ENCODE results near the gene LINGO3. TPM values are rescaled to one million over a fixed set of nuclear protein-coding genes. Genes with fewer than 3 reads are reported as not detected.

The LINGO3 gene
- total RNA-seq, 1 donor from 2014 or later, result not detected

GRCh38 chr19:2268861-2269243 is 39.1 kb downstream of the LINGO3 start:
- no peak for DNase-seq (ENCODE audit: low spot score)

- DNase-seq (ENCODE audit: low spot score), result no peak
Measured at GRCh38 chr19:2268480-2268830, 39.5 kb downstream of the LINGO3 start.

- peak; percentile 85 for DNase-seq (ENCODE audit: low spot score)
Measured at GRCh38 chr19:2266183-2266993, 41.6 kb downstream of the LINGO3 start.

GRCh38 chr19:2261438-2262172 is 46.3 kb downstream of the LINGO3 start:
- DNase-seq (ENCODE audit: low spot score), result no peak

- DNase-seq (ENCODE audit: low spot score), result no peak
Measured at GRCh38 chr19:2260341-2260805, 47.6 kb downstream of the LINGO3 start.

GRCh38 chr19:2259336-2259735 is 48.6 kb downstream of the LINGO3 start:
- DNase-seq (ENCODE audit: low spot score), result no peak

Other genes starting within 250 kb of the LINGO3 start
- 7.7 TPM for gene MOB3A, start 211.8 kb downstream of the LINGO3 start, total RNA-seq (ENCODE audit: insufficient read depth, low replicate concordance)
- 1.2 TPM for gene IZUMO4, start 211.2 kb downstream of the LINGO3 start, total RNA-seq (ENCODE audit: insufficient read depth, low replicate concordance)
- gene AP3D1, start 156.6 kb downstream of the LINGO3 start, total RNA-seq (ENCODE audit: insufficient read depth, low replicate concordance), result 46.0 TPM
- 6.0 TPM for gene DOT1L, start 144.2 kb downstream of the LINGO3 start, total RNA-seq (ENCODE audit: insufficient read depth, low replicate concordance)
- gene PLEKHJ1, start 71.8 kb downstream of the LINGO3 start, total RNA-seq (ENCODE audit: insufficient read depth, low replicate concordance), result 29.4 TPM
- 39.7 TPM for gene SF3A2, start 71.3 kb downstream of the LINGO3 start, total RNA-seq (ENCODE audit: insufficient read depth, low replicate concordance)
- gene AMH, start 58.8 kb downstream of the LINGO3 start, total RNA-seq (ENCODE audit: insufficient read depth, low replicate concordance), result 3.1 TPM
- not detected for gene JSRP1, start 51.7 kb downstream of the LINGO3 start, total RNA-seq (ENCODE audit: insufficient read depth, low replicate concordance)
- gene PEAK3, start 26.0 kb downstream of the LINGO3 start, total RNA-seq (ENCODE audit: insufficient read depth, low replicate concordance), result 0.24 TPM
- 76.6 TPM for gene LSM7, start 20.4 kb upstream of the LINGO3 start, total RNA-seq (ENCODE audit: insufficient read depth, low replicate concordance)
- 20.5 TPM for gene SPPL2B, start 20.5 kb upstream of the LINGO3 start, total RNA-seq (ENCODE audit: insufficient read depth, low replicate concordance)
- gene TMPRSS9, start 52.1 kb upstream of the LINGO3 start, total RNA-seq (ENCODE audit: insufficient read depth, low replicate concordance), result not detected
- 19.7 TPM for gene TIMM13, start 119.4 kb upstream of the LINGO3 start, total RNA-seq (ENCODE audit: insufficient read depth, low replicate concordance)
- 17.8 TPM for gene LMNB2, start 148.8 kb upstream of the LINGO3 start, total RNA-seq (ENCODE audit: insufficient read depth, low replicate concordance)
- 58.7 TPM for gene GADD45B, start 168.0 kb upstream of the LINGO3 start, total RNA-seq (ENCODE audit: insufficient read depth, low replicate concordance)

All from umbilical cord (tissue), 2 donors.